ENCODE data around the gene C16orf78.

The C16orf78 gene

GRCh38 chr16:49436181-49436580, 62.6 kb downstream of the C16orf78 start:
- no peak for FAIRE-seq

GRCh38 chr16:49437344-49437743, 63.7 kb downstream of the C16orf78 start:
- no peak for FAIRE-seq

- FAIRE-seq: no peak
Observed at GRCh38 chr16:49439050-49439449, 65.4 kb downstream of the C16orf78 start.

GRCh38 chr16:49439676-49440075, 66.1 kb downstream of the C16orf78 start:
- FAIRE-seq: no peak

- no peak for FAIRE-seq
Observed at GRCh38 chr16:49440156-49441065, 66.8 kb downstream of the C16orf78 start.

- no peak for FAIRE-seq
Observed at GRCh38 chr16:49441366-49441780, 67.8 kb downstream of the C16orf78 start.

GRCh38 chr16:49442805-49443204, 69.2 kb downstream of the C16orf78 start:
- no peak for FAIRE-seq

- no peak for FAIRE-seq
Observed at GRCh38 chr16:49443576-49443975, 70.0 kb downstream of the C16orf78 start.

GRCh38 chr16:49446805-49447204, 73.2 kb downstream of the C16orf78 start:
- no peak for FAIRE-seq
